HG03025 (cell line): ENCODE data around the gene BICDL2.

Experiments used
- ATAC-seq: cut with Tn5 transposase; IDR thresholded peaks from one replicate; pipeline ENCODE4 v1.9.1; 2021; ENCODE audit warnings: mild to moderate bottlenecking, moderate library complexity; ENCODE audit not compliant: unreplicated experiment, low FRiP score

The BICDL2 gene

DNA sequence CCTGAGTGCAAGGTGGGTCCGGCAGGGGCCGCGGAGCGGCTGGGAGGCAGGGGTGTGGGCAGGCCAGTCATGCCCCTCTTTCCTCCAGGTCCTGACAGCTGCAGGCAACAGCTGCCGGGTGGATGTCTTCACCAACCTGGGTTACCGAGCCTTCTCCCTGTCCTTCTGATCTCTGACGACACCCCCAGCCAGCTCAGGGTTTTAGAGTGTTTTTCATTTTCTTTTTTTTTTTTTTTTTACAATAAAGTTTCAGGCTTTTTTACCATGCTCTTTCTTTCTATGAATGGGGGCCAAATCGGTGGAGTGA is 9.3 kb downstream of the BICDL2 start:
- ATAC-seq, result no peak

DNA sequence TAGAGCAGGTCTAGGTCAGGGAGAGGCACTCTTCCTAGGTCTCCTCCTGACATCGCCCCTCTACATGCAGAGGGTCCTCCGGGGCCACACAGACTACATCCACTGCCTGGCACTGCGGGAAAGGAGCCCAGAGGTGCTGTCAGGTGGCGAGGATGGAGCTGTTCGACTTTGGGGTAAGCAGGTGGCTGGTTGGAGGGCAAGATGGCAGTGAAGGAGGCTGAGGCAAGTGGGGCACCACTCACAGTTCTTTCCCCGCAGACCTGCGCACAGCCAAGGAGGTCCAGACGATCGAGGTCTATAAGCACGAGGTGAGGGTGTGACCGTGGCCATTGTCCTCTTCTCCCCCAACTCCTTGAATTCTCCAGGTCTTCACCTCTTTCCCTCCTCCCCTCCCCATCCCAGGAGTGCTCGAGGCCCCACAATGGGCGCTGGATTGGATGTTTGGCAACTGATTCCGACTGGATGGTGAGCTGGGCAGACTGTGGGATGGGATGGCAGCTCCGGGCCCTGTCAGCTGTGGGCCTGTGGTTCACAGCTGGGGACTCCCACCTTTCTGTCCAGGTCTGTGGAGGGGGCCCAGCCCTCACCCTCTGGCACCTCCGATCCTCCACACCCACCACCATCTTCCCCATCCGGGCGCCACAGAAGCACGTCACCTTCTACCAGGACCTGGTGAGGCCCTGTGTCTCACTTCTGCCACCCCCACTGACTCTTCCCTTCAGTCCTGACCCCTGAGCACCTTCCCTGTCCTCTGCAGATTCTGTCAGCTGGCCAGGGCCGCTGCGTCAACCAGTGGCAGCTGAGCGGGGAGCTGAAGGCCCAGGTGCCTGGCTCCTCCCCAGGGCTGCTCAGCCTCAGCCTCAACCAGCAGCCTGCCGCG is 9.9 kb downstream of the BICDL2 start:
- no peak for ATAC-seq

GRCh38 chr16:3026003-3026378 is 10.8 kb downstream of the BICDL2 start:
- ATAC-seq, result no peak

DNA sequence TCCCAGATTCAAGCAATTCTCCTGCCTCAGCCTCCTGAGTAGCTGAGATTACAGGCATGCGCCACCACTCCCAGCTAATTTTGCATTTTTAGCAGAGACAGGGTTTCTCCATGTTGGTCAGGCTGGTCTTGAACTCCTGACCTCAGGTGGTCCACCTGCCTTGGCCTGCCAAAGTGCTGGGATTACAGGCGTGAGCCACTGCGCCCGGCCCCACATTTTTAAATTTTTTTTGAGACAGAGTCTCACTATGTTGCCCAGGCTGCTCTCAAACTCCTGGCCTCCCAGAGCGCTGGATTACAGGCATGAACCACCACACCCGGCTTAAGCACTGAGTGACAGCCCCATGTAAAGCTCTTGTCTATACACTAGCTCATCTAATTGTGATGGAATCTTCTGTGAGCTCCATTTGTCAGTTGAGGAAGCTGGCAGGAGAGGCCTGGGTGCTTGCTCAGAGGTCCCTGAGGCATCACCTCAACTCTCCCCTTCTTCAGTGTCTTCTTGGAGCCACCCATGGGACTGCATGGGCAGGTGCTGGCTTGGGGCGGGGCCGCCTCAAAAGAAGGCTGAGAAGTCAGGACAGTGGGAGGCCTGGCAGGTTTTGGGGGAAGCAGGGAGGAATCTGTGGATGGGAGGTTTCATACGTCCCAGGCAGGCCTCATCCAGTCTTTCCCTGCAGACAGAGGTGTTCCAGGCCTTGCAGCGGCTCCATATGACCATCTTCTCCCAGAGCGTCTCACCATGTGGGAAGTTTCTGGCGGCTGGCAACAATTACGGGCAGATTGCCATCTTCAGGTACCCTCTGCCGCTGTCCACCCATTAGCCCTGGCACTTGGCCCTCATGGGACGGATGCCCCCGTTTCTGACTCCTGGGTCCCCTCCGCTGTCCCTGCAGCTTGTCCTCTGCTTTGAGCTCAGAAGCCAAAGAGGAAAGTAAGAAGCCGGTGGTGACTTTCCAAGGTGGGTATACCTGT is 11.4 kb downstream of the BICDL2 start:
- no peak for ATAC-seq

- peak; percentile 66 for ATAC-seq
Observed at GRCh38 chr16:3023669-3024478, 12.9 kb downstream of the BICDL2 start, which contains the start of the genes HCFC1R1 and THOC6. Gene HCFC1R1, minus strand, starts transcription at chr16:3023942. Its CDS starts 1 bp downstream, at chr16:3023941. Gene THOC6, plus strand, starts transcription at chr16:3024035. Its CDS starts 292 bp downstream, at chr16:3024327.

GRCh38 chr16:3023415-3023668 is 13.4 kb downstream of the BICDL2 start:
- no peak for ATAC-seq

DNA sequence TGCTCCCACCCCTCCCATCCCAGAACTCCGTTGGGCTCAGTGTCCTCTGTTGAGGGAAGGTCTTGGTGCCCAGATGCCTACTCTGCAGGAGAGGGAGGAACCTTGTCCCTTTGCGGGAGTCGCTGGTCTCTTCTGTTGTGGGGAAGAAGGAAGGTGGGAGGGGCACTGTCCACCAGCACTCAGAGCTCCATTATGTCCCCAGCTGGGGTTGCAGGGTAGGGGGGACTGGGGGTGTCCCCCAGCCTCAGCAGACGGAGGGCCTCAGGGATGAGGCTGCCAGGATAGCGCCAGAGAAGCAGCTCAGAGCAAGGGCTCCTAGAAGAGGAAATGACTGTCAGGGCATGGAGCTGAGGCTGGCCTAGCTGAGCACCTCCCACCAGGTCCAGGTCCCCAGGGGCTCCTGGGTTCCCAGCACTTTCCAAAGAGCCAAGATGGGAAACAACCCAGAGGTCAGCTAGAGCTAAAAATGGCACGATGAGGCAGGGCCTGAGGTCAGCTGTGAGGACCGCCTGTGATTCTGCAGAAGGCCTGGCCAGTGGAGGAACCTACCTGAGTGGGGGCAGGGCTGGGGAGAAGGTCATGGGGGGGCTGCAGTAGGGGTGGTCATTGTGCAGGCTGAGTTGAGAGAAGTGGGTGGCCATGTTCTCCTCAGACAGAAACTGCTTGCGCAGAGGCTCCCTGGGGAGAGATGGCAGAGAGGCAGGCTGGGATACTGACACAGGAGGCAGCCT is 13.9 kb downstream of the BICDL2 start:
- no peak for ATAC-seq

GRCh38 chr16:3022208-3022683 is 14.5 kb downstream of the BICDL2 start:
- no peak for ATAC-seq

DNA sequence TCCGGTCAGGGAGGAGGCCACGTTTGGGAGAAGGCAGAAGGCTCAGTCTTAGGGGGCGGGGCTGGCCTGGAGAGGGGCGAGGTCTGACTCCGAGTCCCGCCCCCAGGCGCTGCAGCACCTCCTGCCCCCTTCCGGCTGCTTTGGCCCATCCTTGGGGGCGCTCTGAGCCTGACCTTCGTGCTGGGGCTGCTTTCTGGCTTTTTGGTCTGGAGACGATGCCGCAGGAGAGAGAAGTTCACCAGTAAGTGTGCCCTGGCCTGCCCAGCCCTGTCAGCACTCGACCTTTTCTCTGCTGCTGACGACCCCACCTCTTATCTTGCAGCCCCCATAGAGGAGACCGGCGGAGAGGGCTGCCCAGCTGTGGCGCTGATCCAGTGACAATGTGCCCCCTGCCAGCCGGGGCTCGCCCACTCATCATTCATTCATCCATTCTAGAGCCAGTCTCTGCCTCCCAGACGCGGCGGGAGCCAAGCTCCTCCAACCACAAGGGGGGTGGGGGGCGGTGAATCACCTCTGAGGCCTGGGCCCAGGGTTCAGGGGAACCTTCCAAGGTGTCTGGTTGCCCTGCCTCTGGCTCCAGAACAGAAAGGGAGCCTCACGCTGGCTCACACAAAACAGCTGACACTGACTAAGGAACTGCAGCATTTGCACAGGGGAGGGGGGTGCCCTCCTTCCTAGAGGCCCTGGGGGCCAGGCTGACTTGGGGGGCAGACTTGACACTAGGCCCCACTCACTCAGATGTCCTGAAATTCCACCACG is 15.1 kb downstream of the BICDL2 start:
- no peak for ATAC-seq

- ATAC-seq, result no peak
Observed at GRCh38 chr16:3020604-3021448, 15.9 kb downstream of the BICDL2 start.

GRCh38 chr16:3020247-3020603 is 16.5 kb downstream of the BICDL2 start, which contains the start of gene TNFRSF12A:
Gene TNFRSF12A, plus strand, starts transcription at chr16:3020368. Its CDS starts 30 bp downstream, at chr16:3020398.
- no peak for ATAC-seq

DNA sequence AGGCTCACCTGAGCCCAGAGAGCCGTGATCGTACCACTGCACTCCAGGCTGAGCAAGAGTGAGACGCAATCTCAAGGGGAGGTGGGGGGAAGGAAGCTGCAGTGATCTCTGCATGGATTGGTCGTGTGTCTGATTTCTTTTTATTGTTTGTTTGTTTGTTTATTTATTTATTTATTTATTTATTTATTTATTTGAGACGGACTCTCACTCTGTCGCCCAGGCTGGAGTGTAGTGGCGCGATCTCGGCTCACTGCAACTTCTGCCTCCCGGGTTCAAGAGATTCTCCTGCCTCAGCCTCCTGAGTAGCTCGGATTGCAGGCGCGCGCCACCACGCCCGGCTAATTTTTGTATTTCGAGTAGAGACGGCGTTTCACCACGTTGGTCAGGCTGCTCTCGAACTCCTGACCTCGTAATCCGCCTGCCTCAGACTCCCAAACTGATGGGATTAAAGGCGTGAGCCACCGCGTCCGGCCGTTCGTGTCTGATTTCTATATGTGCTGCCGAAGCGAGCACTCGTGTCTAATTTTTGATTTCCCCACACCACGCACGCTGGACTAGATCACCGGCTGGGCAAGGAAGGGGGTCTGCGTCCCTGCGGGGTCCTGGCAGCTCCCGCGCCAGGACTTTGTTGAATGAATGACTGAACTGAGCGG is 17.0 kb downstream of the BICDL2 start:
- no peak for ATAC-seq

DNA sequence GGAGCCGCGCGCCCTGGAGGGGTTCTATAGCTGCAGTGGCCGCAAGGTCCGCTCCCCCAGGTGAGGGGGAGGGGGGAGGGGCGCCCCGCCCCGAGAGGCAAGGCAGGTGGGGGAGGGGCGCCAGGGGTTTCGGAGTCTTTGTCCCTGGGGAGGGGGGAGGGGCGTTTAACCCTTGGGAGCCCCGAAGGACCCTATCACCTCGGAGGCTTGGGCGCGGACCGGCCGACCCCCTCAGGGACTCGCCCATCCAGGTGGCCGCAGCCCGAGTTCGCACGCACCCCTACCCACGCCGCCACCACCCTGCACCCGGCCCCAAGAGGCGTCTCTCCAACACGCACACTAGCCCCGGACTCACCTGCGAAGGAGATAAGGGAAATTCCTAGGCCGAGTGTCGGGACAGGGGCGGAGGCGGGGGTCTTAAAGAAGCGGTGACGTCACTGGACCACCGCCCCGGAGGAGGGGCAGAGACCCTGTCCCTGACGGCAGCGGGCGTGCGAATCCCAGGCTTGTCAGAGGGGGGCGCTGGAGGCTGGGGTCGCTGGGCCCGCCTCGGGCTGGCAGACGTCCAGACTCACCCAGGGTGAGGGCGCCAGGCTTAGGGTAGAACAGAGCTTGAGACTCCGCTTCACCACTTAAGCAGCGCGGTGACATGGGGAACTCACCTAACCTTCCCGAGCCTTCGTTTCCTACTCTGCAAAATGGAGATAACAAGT is 18.8 kb downstream of the BICDL2 start, which contains the start of gene CLDN6:
CLDN6 (minus strand) TSS at position 390 of the 713 bp plus-strand sequence. CDS start 2,162 bp downstream, outside the sequence.
- no peak for ATAC-seq

DNA sequence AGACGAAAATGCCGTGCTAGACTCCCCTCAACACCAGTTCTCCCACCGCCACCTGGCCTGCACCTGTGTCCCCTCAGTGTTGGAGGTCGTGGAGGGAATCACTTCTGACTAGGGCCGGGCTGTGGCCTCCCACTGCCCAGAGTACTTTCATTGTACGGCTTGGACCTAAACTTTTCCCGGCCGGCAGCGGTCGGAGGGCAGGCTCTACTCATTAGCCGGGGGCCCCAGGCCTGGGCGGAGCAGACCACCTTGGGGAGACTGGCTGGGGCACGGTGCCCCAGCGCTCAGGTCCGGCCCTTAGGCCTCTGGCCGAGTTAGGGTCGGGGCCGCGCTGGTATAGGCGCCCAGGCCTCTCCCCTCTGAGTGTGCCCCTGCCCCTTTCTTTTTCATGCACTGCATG is 19.4 kb downstream of the BICDL2 start:
- no peak for ATAC-seq

- ATAC-seq, result no peak
Observed at GRCh38 chr16:3015865-3016521, 20.8 kb downstream of the BICDL2 start.

DNA sequence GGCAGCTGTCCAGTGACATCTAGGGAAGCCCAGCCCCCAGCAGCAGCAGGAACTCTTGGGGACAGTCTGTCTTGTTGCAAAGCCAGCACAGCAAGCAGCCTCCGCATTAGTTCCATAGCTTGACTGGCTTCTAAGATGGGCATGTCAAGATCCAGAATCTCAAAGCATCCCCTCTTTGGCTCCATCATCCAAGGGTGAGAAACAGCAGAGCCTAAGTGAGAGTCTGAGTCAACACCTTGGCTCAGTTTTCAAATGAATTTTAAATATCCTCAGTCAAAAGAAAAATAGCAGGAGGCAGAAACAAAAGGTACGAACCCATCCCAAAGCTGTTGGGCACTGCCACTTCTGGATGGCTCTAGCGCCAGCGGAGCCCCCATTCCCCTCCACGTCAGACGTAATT is 21.8 kb downstream of the BICDL2 start:
- ATAC-seq, result no peak
